Inflammatory macrophage treated with lipopolysaccharide for 4 hours (primary cell): Measurements from ENCODE around the gene ACO2.
"Not testable (repeated sequence)": the region's sequence is repeated elsewhere in the genome, so short reads cannot be mapped to it uniquely, and the experiment has no call there.

ENCODE experiments used
- DNase-seq: peaks from one replicate; pipeline ENCODE4 v3.0.0-alpha.2; 2020

Gene ACO2

DNA sequence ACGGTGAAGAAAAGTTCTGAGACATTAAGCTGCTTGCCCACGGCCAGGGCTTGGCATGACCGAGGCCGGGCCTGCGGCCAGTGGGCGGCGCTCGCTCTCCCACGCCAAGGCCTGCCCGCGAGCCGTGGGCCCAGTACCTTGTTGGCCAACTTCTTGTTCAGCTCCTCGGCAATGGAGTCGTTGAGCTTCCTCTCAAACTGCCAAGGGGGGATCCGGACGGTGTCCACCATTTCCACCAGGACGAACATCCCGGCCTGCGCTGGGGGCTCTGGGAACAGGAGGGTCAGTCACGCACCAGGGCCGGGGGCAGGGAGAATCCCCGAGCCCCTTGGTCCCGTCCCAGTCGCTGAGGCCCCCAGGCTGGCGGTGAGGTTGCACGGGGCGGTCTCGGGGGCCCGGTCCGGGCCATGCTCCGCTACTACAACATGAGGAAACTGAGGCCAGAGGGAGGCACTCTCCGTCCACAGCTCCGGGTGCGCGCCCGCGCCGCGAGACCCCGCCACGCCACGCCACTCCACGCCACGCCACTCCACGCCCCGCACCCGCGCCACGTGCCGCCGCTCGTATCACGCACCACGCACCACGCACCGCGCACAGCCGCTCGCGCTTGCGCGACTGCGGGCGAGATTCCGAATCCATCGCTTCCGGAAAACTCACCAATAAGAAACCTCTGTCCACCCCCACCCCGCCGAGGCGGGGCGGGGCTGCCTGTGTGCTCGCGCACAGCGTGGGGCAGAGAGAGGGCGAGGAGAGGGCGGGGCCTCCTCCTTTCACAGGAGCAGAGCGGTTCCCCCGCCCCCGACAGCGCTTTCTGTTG is 75.1 kb downstream of the ACO2 start, which contains the start of gene POLR3H:
TSS of gene POLR3H (minus strand) at position 617 of the 817 bp plus-strand sequence. CDS start at position 248, 369 bp downstream.
- peak; percentile 99 for DNase-seq

DNA sequence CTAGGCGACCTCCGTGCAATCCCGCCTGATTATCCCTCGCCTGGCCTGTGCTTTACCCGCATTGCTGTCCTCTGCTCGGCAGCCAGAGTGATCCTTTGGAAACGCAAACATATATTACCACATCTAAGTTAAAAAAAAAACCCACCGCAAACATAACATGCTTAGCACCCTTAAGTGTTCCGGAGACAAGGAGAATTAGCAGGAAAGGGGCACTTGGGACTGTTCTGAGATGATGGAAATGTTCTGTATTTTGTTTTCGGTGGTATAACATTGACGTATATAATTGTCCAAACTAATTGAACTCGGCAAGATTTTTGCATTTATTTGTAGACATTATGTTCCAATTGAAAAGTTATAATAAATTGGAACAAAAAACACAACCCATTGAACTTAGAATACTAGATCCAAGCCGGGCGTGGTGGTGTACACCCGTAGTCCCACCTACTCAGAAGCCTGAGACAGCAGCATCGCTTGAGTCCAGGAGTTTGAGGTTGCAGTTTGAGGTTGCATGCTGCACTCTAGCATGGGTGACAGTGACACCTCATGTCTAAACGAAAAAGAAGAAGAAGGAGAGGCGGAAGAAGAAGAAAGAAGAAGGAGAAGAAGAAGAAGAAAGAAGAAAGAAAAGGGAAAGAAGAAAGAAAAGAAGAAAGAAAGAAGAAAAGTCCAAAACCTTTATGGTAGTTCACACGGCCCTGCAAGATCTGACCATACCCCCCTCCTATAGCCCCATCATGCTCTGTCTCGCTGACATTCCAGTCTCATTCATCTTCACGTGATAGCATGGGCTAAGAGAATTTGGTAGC is 76.0 kb downstream of the ACO2 start:
- DNase-seq: no peak

DNA sequence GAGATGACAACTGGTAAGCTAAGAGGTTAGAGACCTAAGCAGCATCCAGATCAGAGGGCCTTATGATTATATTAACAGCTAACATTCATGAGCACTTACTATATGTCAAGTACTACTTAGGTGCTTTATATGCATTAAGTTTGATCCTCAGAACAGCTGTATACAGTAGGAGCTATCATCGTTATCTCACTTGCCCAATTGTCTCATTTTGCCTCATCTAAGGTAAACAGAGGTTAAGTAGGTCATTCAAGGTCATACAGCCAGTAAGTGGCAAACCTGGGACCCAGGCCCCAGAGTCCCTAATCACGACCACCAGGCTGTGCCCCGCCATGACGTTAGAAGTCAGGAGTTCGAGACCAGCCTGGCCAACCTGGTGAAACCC is 79.9 kb downstream of the ACO2 start:
- DNase-seq: no peak

GRCh38 chr22:41550952-41551491 is 82.1 kb downstream of the ACO2 start:
- no peak for DNase-seq

DNA sequence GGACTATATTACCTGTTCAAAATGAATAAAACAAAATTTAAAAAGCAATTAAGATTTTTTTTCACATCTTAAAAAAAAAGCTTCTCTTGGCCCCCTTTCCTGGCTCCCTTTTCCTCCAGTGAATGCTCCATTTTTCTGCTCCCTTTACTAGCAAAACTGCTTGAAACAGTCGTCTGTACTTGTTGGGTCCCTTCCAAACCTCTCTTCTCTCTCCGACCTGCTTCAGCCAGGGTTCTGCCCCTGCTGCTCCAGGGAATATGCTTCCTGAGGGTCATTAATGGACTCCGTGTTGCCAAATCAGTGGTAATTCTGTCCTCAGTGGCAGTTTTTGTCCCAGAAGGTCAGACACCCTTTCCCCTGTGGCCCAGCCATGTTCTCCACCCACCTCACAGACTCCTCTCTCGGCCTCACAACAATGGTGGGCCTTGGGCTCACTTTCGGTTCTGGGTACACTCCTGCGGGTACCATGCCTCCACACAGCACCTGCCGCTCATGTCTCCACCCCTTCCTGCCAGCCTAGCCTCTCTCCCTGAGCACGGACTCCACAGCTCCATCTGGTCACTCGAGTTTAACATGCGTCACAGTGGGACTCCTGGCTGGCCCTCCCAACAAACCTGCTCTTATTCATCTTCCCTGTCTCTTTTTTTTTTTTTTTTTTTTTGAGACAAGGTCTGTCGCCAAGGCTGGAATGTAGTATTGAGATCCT is 83.1 kb downstream of the ACO2 start:
- DNase-seq: no peak

DNA sequence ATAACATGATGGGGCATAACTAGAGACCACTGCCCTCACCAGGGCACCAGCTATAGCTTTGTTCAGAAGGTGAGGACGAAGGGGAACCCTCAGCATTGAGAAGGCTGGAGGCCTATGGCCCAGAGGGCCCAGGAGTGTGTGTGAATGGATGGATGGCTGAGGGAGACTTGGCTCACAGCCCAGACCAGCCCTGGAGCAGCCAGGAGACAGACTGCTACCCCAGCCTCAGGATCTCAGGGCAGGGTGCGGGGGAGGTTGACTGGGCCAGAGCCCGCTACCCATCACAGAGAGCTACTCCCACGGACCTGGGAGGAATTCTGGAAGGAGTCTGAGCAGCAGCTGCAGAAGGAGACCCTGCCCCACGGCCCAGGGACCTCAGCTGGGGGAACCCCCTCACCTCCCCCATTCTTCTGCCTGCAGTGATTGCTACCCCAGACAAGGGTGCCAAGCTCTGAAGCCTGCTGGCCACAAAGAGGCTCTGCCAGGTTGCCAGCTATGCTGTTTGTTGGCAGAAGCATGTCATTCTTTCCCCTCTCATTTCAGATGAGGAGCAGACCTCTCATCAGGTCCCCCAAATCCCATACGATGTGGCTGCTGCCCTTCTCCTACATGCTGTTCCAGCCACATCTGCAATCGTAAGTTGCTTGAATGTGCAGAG is 86.5 kb downstream of the ACO2 start:
- DNase-seq: no peak

- DNase-seq: no peak
Observed at GRCh38 chr22:41556561-41556960, 87.6 kb downstream of the ACO2 start.

- DNase-seq: peak; percentile 11
Observed at GRCh38 chr22:41557401-41558240, 88.7 kb downstream of the ACO2 start.

- not testable (repeated sequence) for DNase-seq
Observed at GRCh38 chr22:41558241-41558630, 89.3 kb downstream of the ACO2 start.

GRCh38 chr22:41560095-41560471 is 91.2 kb downstream of the ACO2 start:
- DNase-seq: no peak

DNA sequence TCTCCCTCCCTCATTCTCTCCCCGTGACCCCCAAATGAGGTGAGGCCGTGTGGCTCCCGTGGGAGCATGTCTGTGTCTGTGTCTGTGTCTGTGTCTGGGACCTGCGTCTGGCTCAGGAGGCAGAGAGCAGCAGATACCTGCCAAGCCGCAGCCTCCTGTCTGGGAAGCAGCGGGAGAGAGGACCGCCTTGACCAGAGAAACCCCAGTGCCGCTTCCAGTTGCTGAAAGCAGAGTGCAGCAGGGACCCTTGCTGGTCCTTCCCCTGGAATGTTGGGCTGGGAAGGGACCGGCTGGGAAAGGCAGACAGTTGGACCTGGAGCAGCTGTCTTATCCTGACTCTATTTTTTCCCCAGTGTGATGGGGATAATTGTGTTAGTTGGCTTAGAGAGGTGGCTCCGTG is 92.4 kb downstream of the ACO2 start:
- DNase-seq: no peak

GRCh38 chr22:41561788-41562187 is 92.9 kb downstream of the ACO2 start:
- no peak for DNase-seq

DNA sequence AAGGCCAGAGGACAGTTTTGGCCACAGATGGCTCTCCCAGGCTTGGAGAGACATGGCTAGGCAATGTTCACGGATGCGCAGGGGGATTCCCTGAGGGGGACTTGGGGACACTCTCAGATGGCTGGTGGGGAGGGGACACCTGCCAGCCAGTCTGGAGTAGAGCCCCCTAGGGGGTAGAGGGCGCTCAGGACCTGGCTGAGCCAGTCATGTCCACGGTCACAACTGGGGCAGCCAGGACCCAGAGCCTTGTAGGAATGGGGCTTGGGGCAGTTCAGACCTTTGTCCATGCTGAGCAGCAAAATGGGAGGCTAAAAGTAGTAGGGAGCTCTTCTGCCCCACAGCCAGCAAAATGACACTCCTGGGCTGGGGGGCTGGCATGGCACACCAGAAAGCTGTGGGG is 93.5 kb downstream of the ACO2 start:
- no peak for DNase-seq

GRCh38 chr22:41563051-41563711 is 94.3 kb downstream of the ACO2 start:
- DNase-seq: no peak

DNA sequence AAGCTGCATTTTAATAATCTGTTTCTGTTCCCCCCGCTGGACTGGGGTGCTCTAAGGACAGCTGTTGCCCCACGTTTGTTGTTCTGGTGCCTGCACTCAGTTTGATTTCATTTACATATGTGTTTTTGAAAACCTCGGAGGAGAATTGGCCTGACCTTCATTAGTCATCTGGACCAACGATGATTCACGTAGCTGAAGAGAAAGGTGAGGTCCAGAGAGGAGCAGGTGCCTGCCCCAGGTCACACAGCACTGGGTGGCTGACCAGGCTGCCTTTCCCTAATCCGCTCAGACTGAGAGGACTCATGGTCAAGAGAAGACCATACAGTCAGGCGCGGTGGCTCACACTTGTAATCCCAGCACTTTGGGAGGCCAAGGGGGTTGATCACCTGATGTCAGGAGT is 95.6 kb downstream of the ACO2 start:
- DNase-seq: no peak

DNA sequence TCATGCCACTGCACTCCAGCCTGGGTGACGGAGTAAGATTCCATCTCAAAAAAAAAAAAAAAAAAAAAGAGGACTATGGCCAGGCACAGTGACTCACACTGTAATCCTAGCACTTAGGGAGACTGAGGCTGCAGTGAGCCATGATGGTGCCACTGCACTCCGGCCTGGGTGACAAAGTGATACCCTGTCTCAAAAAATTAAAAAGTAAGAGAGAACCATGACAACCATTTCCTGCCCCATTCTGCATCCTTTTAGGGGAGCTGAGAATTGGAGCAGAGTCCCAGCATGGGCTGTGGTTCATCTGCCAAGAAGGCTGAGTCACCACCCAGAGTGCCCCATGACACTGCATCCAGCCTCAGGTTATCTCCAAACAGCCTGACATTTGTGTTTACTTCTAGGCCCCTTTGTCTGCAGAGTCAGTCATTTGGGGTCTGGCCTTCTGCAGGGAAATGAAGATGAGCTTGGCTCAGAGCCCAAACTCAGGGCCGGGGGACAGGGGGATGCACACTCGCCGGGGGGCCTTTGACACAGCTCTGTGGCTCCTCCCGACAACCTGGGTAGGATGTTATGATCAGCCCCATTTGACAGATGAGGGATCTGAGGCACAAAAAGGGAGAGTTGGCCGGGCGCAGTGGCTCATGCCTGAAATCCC is 96.6 kb downstream of the ACO2 start:
- DNase-seq: no peak

- no peak for DNase-seq
Observed at GRCh38 chr22:41567512-41567768, 98.5 kb downstream of the ACO2 start.

DNA sequence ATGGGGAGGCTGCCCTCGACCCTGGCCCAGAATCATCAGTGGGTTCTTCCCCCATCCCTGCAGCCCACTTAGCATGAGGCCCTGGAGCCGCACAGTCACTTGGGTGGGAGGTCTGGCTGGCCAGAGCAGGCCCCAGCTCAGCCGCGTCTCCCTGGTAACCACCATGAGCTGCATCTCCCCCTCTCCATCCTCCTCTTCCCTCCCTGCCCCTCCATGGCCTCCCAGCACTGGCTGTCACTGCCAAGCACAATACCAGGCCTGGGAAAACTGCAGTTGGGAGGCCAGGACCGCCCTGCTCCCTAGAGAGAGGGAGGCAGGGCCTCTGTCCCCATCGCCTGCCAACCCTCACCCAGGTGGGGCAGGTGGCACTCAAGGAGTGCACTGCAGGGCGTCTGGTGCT is 99.9 kb downstream of the ACO2 start:
- DNase-seq: no peak

GRCh38 chr22:41570221-41570620 is 101.3 kb downstream of the ACO2 start:
- DNase-seq: no peak

- no peak for DNase-seq
Observed at GRCh38 chr22:41571786-41572185, 102.9 kb downstream of the ACO2 start.

- DNase-seq: not testable (repeated sequence)
Observed at GRCh38 chr22:41572305-41572704, 103.4 kb downstream of the ACO2 start.
